Keratinocyte (primary cell): Measurements from ENCODE around the gene DET1. TPM values are rescaled to one million over a fixed set of nuclear protein-coding genes. Genes with fewer than 3 reads are reported as not detected.

Experiments used
- DNase-seq: peaks from one replicate; pipeline ENCODE4 v3.0.0-alpha.2; 2011; ENCODE audit warnings: low read depth, missing footprints, low spot score
- FAIRE-seq: peaks from 2 replicates; lab custom pipeline; 2011; peaks lifted over from hg19 to GRCh38; lab: Jason Lieb, UNC
- H2AFZ ChIP-seq: 2 replicates; pipeline ENCODE4 v1.6.0; 2012; ENCODE audit warnings: low read length, control low read depth, inconsistent platforms; ENCODE audit not compliant: control insufficient read depth
- H3K27ac ChIP-seq: 2 replicates; pipeline ENCODE4 v1.5.1; 2011; ENCODE audit warnings: low read length; ENCODE audit not compliant: control insufficient read depth, insufficient read depth
- H3K27me3 ChIP-seq: 3 replicates; pipeline ENCODE4 v1.6.0; 2011; ENCODE audit warnings: low read length; ENCODE audit not compliant: control insufficient read depth, insufficient read depth; ENCODE audit errors: extremely low read depth
- H3K36me3 ChIP-seq, 2 experiments: 2 replicates in 1 of 2; 3 replicates in 1 of 2; pipeline ENCODE4 v1.5.1; 2011; ENCODE audit warnings: low read length in 2 of 2, mild to moderate bottlenecking in 1 of 2; ENCODE audit not compliant: control insufficient read depth in 2 of 2, insufficient read depth in 2 of 2; ENCODE audit errors: extremely low read depth in 1 of 2
- H3K4me1 ChIP-seq: 3 replicates; pipeline ENCODE4 v1.5.1; 2011; ENCODE audit warnings: low read length; ENCODE audit not compliant: control insufficient read depth, insufficient read depth; ENCODE audit errors: extremely low read depth
- H3K4me2 ChIP-seq: 3 replicates; pipeline ENCODE4 v1.6.0; 2011; ENCODE audit warnings: low read depth, low read length; ENCODE audit not compliant: control insufficient read depth, insufficient read depth; ENCODE audit errors: extremely low read depth
- H3K4me3 ChIP-seq, 3 experiments: fragments of 200-600 bp in 1 of 3; sonication (generic) in 1 of 3; 2 replicates in 2 of 3; 3 replicates in 1 of 3; pipeline ENCODE4 v1.5.1; 2011 to 2016; ENCODE audit warnings: low read length in 3 of 3, mild to moderate bottlenecking in 3 of 3, control low read depth in 2 of 3, inconsistent platforms in 1 of 3, low read depth in 1 of 3, mixed read lengths in 1 of 3, mixed run types in 1 of 3, moderate library complexity in 1 of 3; ENCODE audit not compliant: control insufficient read depth in 2 of 3, insufficient read depth in 2 of 3; ENCODE audit errors: extremely low read depth in 1 of 3
- H3K79me2 ChIP-seq: 2 replicates; pipeline ENCODE4 v1.6.0; 2012; ENCODE audit warnings: low read length; ENCODE audit not compliant: control insufficient read depth, insufficient read depth
- H3K9ac ChIP-seq: 3 replicates; pipeline ENCODE4 v1.6.0; 2011; ENCODE audit warnings: low read length; ENCODE audit not compliant: control insufficient read depth, insufficient read depth; ENCODE audit errors: extremely low read depth
- H3K9me1 ChIP-seq: 3 replicates; pipeline ENCODE4 v1.6.0; 2011; ENCODE audit warnings: low read length; ENCODE audit not compliant: control insufficient read depth, insufficient read depth; ENCODE audit errors: extremely low read depth
- H3K9me3 ChIP-seq: 2 replicates; pipeline ENCODE4 v1.5.1; 2012; ENCODE audit warnings: low read depth, low read length; ENCODE audit not compliant: control insufficient read depth
- H4K20me1 ChIP-seq: 3 replicates; pipeline ENCODE4 v1.6.0; 2011; ENCODE audit warnings: low read length; ENCODE audit not compliant: control insufficient read depth, insufficient read depth; ENCODE audit errors: extremely low read depth
- CTCF ChIP-seq, 3 experiments: IDR thresholded peaks in 1 of 3; conservative IDR thresholded peaks in 1 of 3; optimal IDR thresholded peaks in 1 of 3; 2 replicates in 2 of 3; 3 replicates in 1 of 3; pipeline versions ENCODE3 to v1.5.1; 2011; ENCODE audit warnings: low read length in 3 of 3, mild to moderate bottlenecking in 3 of 3, moderate library complexity in 2 of 3, control low read depth in 1 of 3, inconsistent platforms in 1 of 3; ENCODE audit not compliant: insufficient read depth in 2 of 3; ENCODE audit errors: extremely low read depth in 1 of 3
- EZH2 ChIP-seq: IDR thresholded peaks from one replicate; pipeline ENCODE4 v1.6.1; 2012; ENCODE audit warnings: inconsistent platforms, mild to moderate bottlenecking, low read length, moderate library complexity
- dilution Hi-C: fragments of 300-500 bp; cut with MboI; formaldehyde crosslinking; loops from one replicate; pipeline ENCODE4 v1.7.0; 2020; ENCODE audit warnings: low sequenced_read_pairs; ENCODE audit not compliant: extremely low pct_ligation_motif_present
- polyA plus RNA-seq, 5 experiments: library from polyadenylated mRNA; depleted of rRNA in 3 of 5; stranded (reverse) in 3 of 5; stranded (forward) in 1 of 5; unstranded in 1 of 5; fragments of >200 nt; gene quantifications; 1 replicate in 1 of 5; 2 replicates in 3 of 5; 3 replicates in 1 of 5; pipeline versions ENCODE4 v1.2.1 to v1.2.3, GENCODE V29; 2011 to 2012; ENCODE audit warnings: missing spikeins in 2 of 5, low read depth in 1 of 5, low replicate concordance in 1 of 5

Gene DET1
- polyA plus RNA-seq, 1 donor (not counting 4 experiments of a cell fraction or from before 2014, with no cell fraction given), result 1.1 TPM

GRCh38 chr15:88537591-88538317 lies 8.7 kb downstream of the DET1 start:
- H3K4me1 ChIP-seq, result no peaks in the 10 kb centered on the region
- H3K9me1 ChIP-seq, result no peaks in the 10 kb centered on the region
- H3K27ac ChIP-seq, result no peak overlapping the region
- no peak for FAIRE-seq
- H3K79me2 ChIP-seq, result no peaks in the 10 kb centered on the region
- TF ChIP-seq CTCF (optimal IDR thresholded peaks at IDR 0.05 in 1 of 3, IDR thresholded peaks at IDR 0.05 in 1 of 3, conservative IDR thresholded peaks at IDR 0.05 in 1 of 3; ENCODE audit: extremely low read depth in 1 of 3, insufficient read depth in 2 of 3, low read length in 3 of 3) (no peak), EZH2 (no peak)
- H4K20me1 ChIP-seq, result no peaks in the 10 kb centered on the region
- H3K4me2 ChIP-seq, result no peak overlapping the region
- H3K36me3 ChIP-seq, result no peaks in the 10 kb centered on the region
- H2AFZ ChIP-seq, result no peak overlapping the region
- H3K4me3 ChIP-seq, result no peak overlapping the region
- dilution Hi-C loops, result no loop called here
- DNase-seq, result no peak
- no peak overlapping the region for H3K9ac ChIP-seq
- no peaks in the 10 kb centered on the region for H3K9me3 ChIP-seq
- no peaks in the 10 kb centered on the region for H3K27me3 ChIP-seq

- FAIRE-seq (no peak), DNase-seq (no peak)
- Histone ChIP-seq H3K36me3 (peaks cover 0 to 2% of the 10 kb centered on the region in 2 experiments), H3K9me3 (no peaks in the 10 kb centered on the region), H3K27ac (no peak overlapping the region), H3K4me3 (no peak overlapping the region), H3K4me1 (no peaks in the 10 kb centered on the region), H4K20me1 (no peaks in the 10 kb centered on the region), H3K9ac (no peak overlapping the region), H3K79me2 (no peaks in the 10 kb centered on the region), H2AFZ (no peak overlapping the region), H3K27me3 (no peaks in the 10 kb centered on the region), H3K4me2 (no peak overlapping the region), H3K9me1 (no peaks in the 10 kb centered on the region)
- no peak for TF ChIP-seq EZH2
- no peak for TF ChIP-seq CTCF (optimal IDR thresholded peaks at IDR 0.05 in 1 of 3, IDR thresholded peaks at IDR 0.05 in 1 of 3, conservative IDR thresholded peaks at IDR 0.05 in 1 of 3; ENCODE audit: extremely low read depth in 1 of 3, insufficient read depth in 2 of 3, low read length in 3 of 3)
- dilution Hi-C loops, result no loop called here
These were observed 10.7 kb downstream of the DET1 start for GRCh38 chr15:88535607-88536313.
